GM18867 (cell line): ENCODE results near the gene KLHL42.

Source experiments
- ATAC-seq: cut with Tn5 transposase; IDR thresholded peaks from one replicate; pipeline ENCODE4 v1.9.1; 2021; ENCODE audit warnings: mild to moderate bottlenecking, moderate library complexity; ENCODE audit not compliant: unreplicated experiment

KLHL42 gene

DNA sequence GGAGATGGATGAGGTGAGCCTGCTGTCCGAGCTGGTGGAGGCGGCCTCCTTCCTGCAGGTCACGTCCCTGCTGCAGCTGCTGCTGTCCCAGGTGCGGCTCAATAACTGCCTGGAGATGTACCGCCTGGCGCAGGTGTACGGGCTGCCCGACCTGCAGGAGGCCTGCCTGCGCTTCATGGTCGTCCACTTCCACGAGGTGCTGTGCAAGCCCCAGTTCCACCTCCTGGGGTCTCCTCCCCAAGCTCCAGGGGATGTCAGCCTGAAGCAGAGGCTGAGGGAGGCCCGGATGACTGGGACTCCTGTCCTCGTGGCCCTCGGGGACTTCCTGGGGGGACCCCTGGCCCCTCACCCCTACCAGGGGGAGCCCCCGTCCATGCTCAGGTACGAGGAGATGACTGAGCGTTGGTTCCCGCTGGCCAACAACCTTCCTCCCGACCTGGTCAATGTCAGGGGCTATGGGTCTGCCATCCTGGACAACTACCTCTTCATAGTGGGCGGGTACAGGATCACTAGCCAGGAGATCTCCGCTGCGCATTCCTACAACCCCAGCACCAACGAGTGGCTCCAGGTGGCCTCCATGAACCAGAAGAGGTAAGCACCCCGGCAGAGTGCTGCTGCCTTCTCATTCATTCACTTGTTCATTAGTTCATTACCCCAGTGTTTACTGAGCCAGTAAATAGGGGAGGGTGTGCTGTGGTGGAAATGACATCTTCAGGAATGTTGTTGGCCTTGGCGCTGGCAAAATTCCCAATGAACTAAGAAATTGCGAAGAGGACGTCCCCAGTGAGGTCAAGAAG lies 777 bp downstream of the KLHL42 start:
- ATAC-seq, result peak; percentile 27

DNA sequence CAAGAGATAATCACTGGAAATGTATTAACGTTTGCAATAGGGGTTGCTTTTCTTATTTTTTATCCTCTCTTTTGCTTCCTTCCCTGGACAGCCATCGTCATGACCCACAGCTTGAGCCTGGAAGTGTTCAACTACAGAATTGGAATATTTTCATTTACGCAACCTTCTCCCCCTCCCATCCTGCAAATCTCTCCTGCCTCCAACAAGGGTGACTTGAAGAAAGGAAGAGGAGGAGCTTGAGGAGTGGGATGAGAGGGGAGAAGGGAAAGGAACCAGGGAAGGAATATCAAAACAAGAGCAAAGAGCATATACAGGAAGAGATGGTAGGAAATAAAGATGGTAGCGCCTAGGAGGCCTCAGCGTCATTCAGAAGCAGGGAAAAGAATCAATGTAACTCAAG lies 1.6 kb downstream of the KLHL42 start:
- ATAC-seq, result no peak

DNA sequence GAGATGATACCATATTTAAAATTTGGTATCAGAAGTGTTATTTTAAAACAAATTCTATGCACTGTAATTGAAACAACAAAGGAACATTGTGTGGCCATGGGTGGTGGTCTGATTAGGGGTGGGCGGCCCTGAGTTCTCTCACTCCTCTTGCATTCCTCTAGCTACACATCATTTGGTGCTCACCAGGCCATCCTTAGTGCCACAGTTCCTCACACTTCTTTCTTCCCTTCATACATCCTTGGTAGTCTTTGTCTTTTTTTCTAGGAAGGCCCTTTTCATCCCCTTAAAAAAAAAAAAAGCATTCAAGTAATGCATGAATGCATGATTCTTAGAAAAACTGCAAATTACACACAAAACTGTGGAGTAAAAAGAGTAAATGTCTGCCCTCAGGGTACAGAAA lies 2.4 kb downstream of the KLHL42 start:
- ATAC-seq, result no peak

DNA sequence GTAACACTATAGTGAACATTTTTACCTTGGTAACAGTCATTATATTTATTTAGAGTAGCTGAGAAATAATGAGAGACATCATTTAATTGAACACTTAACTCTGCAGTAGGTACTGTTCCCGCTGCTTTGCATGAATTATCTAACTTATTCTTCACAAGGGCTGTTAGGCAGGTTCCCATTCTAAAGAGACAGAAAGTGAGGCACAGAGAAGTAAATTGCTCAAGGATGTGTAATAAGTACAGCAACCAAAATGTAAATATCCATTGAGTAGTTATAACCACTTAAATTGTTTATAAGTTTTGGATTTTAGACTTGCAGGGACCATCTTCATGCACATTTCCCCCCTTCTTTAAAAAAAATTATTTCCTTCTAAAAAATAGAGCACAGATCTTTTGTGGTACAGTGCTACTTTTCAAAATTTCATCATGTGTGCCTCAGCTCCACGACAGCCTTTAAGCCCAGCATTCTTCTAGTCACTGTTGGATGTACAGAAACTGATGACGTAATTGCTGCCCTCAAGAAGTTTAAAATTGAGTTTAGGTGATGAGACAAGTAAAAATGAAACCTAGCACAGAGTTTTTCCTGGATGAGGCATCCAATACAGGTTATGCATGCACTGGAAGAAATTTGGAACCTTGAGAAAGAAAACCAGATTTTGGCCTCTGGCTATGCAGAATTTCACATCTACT lies 6.0 kb downstream of the KLHL42 start:
- ATAC-seq, result no peak

DNA sequence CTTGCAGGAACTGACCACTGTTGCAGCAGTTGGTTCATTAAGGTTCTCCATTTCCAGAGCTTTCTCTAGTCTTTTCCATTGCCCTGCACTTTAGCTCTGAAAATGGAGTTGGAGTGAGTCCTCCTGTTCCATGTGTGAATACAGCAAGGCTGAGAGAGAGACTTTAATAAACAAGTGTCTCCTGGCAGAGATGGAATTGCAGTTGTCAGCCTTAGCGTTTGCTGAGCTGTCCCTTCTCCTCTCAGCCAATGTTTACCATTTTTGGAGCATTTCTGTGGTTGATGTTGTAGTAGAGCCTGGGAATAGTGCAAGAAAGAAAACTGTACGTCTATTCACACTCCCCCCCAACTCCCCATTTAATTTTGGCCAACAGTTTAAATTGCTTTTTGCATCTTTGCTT lies 7.5 kb downstream of the KLHL42 start:
- ATAC-seq, result no peak

DNA sequence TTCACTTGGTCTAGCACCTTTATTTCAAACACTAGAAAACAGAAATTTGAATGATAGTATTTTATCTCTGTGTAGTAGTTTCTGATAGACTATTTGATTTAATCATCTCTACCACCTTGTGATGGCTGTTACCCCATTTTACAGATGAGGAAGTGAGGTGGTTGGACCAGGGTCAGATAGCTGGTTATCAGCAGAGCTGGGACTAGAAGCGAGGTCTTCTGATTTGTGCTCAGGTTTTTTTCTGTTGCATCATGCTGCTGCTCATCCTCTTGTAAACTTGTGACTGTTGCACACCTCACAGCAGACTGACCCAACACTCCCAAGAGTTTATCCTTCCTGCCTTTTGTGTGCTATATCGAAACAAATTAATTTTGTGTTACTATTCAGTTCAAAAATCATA lies 10.1 kb downstream of the KLHL42 start:
- ATAC-seq, result no peak

DNA sequence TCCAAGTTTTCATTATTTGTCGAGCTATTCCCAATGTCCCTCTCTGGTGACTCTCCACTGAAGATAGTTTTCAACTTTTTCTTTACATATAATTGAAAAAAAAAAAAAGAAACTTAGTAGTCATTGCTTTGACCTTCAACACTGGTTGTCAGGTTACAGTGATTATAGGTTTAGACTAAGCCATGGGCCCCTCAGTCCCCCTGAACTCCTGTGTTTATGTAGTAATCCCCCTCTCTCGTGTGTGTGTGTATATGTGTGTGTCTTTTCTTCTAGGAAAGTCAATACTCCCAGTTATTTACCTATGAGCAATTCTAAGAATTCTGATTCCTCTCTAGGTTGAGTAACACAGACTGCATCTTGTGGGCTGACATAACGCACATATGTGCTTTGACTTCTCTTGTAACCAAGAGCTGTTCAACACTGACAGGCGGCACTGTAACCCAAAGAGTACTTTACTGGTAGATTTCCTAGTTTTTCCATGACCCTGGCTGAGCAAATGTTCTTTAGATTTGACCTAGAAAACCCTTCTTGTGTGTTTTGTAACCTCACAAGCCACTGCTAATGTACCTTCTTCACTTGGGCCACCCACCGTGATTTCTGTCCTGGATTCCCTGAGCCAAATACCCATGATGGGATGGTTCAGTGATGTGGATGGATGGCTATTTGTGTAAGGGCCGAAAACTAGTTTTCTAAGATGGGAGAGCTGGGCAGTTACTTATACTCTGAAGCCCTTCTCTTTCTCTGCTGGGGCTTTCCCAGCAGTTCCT lies 15.0 kb downstream of the KLHL42 start:
- ATAC-seq, result no peak

DNA sequence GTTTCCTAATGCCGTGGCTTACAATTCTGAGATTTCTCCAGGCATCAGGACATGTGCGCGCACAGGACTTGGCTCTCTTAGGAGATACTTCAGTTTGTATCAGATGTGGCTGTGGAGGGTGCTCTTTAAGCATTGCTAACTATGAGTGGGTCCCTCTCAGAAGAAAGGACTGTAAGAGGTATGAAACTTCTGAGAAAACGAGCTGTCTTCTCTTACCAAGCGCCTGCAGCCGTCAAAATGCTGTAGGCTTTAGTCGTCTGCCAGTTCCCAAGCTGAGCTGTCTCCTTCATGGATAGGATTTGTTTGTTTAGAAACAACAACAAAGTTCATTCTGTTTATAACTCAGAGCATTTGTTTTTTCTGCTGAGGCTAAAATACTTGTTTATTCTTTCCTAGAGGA lies 16.1 kb downstream of the KLHL42 start:
- ATAC-seq, result no peak

DNA sequence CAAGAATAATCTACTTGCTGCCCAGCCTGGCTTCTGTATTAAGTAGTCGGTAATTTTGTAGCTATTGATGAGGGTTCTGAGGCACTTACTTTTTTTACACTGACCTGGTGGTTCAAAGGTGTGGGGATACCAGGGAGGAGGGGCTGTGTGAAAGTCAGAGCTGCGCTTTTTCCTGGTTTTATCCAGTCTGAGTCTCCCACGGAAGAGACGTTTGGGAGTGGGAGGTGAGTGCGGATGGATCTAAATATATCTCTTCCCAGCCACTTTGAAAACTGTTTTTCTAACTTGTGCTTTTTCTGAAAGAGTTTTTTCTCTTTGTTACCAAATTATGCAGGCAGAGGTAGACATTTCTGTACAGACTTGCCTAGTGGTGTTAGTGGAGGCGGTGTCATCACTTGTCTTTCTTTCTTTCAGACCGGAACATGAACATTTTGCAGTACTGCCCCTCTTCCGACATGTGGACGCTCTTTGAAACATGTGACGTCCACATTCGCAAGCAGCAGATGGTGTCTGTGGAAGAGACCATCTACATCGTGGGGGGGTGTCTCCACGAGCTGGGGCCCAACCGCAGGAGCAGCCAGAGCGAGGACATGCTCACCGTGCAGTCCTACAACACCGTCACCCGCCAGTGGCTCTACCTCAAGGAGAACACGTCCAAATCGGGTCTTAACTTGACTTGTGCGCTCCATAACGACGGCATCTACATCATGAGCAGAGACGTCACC lies 17.4 kb downstream of the KLHL42 start:
- ATAC-seq, result no peak

DNA sequence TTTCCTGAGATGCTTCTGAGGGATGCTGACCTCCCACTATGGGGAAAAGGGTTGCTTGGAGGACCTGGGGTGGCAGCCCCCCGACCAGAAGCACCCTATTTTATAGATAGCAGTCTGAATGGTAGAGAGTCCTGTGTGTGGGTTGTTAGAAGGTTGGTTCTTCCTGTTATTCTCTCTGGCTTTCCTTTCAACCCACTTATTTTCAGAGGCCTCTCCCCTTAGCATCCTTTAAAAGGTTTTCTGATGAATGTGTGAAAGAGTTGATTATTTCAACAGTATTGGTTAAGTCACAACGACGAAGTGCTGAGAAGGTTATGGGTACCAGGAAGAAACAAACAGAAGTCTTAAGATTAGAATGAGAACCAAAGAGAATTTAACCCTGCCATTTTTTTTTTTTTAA lies 20.8 kb downstream of the KLHL42 start:
- ATAC-seq, result no peak

DNA sequence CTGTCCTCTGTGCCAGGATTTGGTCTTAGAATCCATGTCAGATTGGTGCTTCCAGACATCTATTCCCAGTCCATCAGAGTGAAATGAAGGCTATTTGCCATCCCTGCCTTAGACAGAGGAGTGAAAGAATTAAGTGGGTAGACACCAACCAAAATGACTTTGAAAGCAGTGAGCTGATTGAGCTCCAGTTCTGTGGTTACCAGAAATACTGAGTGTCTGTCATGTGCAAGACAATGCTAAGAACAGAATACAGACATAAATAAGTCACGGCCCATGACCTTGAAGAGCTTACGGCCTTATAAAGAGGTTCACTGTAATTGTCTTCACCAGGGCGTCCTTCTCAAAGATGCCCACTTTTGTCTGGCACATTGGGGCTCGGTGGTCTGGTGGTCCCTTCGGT lies 21.6 kb downstream of the KLHL42 start:
- ATAC-seq, result no peak

DNA sequence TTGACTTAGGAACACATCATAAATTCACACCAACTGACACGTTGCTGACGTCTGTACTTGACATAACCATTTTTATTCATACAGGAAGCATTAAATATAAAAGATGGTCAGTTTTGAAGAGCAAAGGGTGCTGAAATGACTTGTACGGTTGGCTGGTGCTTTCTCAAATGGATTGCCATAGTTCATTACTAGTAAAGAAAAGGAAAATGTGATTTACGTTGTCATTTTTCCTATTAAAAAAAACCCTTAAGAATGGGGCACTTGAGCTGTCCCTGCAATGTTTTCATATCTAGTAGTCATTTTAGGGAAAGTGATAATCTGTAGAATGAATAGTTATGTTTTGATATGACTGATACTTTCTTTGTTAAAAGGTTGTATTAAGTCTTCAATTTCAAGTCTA lies 22.5 kb downstream of the KLHL42 start:
- ATAC-seq, result no peak

DNA sequence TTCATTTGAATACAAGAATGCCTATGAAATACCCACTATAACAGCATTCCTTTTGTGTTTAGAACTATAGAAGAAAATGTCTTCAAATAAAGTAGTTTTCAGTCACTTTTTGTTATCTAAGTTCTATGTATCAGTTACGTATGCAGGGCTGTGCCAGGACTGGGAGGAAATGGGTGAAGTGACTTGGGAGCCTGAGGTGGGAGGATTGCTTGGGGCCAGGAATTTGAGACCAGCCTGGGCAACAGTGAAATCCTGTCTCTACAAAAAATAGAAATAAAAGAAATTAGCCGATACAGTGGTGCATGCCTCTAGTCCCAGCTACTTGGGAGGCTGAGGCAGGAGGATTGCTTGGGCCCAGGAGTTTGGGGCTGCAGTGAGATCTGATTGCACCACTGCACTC lies 22.9 kb downstream of the KLHL42 start:
- ATAC-seq, result no peak

DNA sequence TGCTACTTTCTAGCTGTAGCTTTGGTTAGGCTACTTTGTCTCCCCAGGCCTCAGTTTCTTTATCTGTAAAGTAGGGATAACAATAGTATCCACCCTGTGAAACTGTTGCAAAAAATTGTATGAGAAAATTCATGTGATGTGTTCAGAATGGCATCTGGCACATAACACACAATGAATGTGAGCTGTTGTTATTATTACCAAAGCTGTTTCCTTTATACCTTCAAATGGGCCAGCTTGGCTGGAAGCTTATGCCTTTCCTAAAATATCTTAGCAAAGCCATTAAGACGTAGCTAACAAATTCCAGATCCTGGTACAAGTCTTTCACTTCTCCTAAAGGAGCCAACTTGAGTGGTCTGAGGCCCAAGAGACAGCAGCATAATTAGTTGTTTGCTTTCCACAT lies 25.2 kb downstream of the KLHL42 start:
- no peak for ATAC-seq

DNA sequence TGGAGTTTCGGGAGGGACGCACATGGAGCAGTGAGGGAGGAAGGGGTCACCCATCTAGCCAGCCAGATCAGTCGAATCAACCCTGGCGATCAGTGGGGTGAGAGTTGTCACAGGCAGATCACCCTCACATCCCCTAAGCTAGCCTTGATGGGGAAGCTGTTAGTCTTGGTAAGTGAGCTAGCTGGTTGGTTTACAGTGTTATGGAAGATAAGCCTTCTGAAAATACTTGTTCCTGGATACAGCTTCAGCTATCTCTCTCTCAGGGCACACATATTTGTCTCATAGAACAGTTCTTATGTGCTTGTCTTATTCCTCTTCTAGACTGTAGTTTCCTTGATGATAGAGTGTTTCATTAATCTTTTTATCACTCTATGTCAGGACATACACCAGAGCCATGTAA lies 26.2 kb downstream of the KLHL42 start:
- ATAC-seq, result no peak

DNA sequence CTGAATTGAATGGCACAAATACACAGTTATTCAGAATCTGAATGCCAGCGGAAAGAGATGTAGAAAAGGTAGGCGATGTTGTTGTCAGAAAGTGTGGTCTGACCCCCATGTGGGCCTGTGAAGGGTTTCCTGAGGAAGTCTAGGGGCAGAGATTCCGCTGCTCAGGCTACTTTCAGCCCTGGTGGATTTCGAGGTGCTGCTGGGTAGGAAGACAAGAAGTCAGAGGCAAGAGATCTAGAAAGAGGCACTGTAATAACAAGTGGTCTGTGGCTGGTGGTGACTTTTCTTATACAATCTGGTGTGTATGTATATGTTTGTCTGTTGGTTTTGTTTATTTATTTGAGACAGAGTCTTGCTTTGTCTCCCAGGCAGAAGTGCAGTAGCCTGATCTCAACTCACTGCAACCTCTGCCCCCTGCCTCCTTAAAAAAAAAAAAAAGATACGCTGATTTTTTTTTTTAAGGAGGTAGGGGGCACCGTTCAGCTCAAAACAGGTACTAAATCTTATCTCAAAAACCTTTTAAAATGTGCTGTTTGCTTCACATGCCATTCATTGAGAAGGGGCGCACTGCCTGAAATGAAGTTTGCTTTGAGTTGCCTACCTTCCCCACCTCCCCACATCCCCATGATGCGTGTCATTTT lies 27.1 kb downstream of the KLHL42 start:
- no peak for ATAC-seq

DNA sequence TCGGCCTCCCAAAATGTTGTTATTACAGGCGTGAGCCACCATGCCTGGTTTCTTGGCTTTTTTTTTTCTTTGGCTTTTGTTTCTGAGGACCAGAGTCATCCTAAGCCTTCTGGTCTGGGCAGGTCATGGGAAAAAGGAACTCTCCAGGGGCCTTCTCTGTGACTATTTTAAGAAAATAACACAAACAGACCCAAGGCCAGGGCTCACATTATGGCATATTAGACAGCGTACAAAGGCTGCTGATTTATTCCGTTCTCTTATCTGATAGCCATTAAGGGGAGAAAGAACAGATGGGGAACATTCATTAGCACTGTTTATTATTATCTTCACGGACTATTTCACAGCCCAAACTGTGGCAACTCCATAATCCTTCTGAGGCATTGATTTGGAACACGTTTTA lies 28.8 kb downstream of the KLHL42 start:
- no peak for ATAC-seq

DNA sequence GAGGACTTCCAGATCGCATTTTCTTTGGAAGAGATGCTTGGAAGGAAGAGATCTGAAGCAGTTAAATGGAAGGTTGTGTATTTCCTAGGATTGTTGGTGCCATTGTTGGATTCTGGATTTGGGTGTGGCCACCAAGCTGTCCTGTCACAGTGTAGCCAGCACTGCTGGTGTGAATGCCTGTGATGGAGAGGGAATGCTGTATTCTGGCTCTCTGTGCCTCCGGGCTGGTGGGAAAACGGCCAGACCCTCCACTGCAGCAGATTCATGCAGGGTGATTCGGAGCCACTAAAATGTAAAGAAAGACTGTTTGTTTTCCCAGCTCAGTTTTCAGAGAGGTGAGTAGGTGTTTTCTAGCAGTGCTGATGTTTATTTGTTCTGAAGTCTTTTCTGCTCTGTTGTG lies 30.7 kb downstream of the KLHL42 start:
- ATAC-seq, result no peak

DNA sequence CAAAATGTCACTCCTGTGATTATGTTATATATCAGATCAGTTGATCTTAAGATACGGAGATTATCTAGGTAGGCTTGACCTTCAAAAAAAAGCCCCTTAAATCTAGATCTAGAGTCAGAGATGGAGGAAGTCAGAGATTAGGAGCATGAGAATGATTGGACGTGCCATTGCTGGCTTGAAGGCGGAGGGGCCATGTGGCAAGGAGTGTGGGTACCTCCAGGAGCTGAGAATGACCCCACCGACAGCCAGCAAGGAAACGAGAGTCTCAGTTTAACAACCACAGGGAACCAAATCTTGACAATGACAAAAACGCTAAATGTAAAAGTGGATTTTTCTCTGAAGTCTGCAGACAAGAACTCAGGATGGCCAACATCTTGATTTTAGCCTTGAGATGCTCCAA lies 32.5 kb downstream of the KLHL42 start:
- ATAC-seq, result no peak

DNA sequence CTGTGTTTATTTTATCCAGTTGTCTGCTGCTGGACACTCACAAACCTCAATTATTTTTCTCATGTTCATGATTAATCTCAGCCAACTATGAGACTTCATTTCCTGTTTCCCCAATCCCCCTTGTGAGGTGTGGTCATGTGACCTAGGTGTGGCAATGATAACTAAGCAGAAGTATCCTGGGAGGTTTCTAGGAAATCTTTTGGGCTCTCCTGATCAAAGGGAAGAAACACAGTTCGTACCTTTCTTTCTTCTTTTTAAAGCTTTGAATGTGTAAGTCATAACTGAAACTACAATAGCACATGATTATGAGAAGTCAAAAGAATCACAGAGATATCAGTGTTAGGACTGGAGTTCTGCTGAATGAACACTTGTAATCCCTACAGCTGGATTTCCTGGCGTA lies 34.4 kb downstream of the KLHL42 start:
- no peak for ATAC-seq
